ENCODE measurements around the gene P2RX5. TPM values are rescaled to one million over a fixed set of nuclear protein-coding genes. Genes with fewer than 3 reads are reported as not detected.
"Not testable (repeated sequence)": the region's sequence is repeated elsewhere in the genome, so short reads cannot be mapped to it uniquely, and the experiment has no call there.

The P2RX5 gene
- total RNA-seq, 1 experiment from 2014 or later = 0.23 TPM

GRCh38 chr17:3712811-3713463 lies 17.0 kb upstream of the P2RX5 start:
- DNase-seq (ENCODE audit: low spot score) = no peak

DNA sequence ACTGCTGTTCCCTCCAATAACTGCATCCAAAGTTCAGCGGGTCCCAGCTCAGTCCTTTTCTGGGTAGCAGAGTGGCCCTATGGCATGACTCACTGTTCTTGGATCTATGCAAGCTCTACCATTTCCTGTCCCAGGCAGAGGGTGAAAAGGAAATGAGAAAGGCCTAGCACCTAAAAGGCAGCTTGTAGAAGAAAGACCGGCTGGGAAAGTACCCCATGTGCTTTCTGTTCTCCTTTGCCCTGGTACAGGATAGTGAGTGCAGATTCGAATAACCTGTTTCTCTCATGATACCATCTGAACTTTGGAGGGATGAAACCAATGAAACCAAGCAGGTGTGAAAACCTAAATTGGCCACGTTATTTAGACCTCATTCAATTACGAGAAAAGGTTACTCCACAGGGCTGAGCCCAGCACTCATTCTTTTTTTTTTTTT lies 15.0 kb upstream of the P2RX5 start:
- DNase-seq (ENCODE audit: low spot score) = peak; percentile 38

DNA sequence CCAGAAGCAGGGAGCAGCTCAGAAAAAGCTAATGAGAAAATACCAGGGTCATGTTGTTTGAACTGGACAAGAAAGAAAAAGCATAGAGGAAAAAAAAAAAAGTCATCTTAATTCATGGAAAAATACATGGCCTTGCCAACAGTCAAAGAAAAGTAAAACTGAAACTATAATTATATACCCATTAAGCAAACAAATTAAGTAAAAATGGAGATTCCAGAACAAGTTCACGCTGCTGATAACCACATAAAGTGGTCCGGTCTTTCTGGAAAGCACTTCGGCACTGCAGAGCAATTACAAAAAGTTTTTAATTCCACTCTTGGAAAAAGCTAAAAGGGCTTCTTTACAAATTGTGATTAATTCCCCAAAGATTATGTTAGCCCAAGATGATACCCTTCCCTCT lies 12.4 kb upstream of the P2RX5 start:
- DNase-seq (ENCODE audit: low spot score) = no peak

DNA sequence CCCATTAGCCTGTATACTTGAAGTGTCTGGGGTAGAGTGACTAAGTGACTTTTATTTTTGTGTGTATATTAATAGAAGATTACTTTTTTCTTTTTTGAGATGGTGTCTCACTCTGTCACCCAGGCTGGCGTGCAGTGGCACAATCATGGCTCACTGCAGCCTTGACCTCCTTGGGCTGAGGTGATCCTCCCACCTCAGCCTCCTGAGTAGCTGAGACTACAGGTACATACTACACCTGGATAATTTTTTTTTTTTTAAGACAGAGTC lies 9.7 kb upstream of the P2RX5 start:
- not testable (repeated sequence) for DNase-seq (ENCODE audit: low spot score)

DNA sequence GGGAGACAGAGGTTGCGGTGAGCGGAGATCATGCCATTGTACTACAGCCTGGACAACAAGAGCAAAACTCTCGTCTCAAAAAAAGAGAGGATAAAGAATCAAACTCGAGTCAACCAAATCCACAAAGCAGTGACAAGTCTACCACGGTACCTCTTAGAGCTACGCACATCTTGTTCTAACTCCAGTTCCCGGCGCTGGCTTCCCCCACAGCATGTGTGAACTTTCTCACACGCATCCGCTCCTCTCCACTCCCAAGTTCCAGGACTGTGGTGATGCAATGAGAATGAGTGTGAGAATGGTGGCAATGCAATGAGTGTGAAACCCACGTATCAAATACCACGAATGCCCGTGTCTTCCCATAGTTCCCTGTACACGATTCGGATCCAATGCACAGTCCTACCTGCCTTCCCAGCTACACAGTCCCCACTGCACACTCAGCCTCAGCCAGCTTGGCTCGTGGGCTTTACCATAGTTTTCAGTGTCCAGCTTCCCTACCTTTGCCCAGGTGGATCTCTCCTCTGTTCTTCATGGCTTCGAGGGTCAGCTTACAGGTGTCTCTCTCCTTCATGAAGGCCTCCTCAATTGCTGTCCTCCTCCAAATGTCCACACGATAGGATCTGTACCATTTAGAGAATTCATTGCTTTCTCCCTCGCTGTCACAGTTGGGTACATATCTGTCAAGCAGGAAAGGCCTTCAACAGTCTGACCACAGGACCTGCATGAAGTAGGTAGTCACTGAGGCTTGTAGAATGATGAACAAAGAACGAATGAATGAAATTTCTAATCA lies 9.2 kb upstream of the P2RX5 start:
- DNase-seq (ENCODE audit: low spot score) = no peak

DNA sequence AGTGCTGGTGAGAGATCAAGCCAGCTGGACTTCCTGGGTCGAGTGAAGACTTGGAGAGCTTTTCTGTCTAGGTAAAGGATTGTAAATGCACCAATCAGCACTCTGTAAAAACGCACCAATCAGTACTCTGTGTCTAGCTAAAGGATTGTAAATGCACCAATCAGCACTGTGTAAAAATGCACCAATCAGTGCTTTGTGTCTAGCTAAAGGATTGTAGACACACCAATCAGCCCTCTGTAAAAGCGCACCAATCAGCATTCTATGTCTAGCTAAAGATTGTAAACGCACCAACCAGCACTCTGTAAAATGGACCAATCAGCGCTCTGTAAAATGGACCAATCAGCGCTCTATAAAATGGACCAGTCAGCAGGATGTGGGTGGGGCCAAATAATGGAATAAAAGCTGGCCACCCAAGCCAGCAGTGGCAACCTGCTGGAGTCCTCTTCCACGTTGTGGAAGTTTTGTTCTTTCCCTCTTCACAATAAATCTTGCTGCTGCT lies 6.1 kb upstream of the P2RX5 start:
- DNase-seq (ENCODE audit: low spot score) = not testable (repeated sequence)

DNA sequence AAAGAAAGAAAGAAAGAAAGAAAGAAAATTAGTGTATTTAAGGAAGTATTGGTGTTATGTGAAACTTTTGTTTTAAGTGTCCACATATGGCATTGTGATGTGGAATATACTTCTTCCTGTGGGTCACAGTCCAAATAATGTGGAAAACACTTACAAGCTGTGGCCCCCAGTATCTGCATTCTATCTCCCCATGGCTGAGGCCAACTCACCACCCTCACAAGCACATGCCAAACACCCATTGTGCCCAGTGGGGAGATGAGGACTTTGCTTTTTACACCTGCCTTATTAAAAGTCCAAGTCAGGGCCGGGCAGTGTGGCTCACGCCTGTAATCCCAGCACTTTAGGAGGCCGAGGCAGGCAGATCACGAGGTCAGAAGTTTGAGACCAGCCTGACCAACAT lies 4.0 kb upstream of the P2RX5 start:
- DNase-seq (ENCODE audit: low spot score) = no peak

- no peak for DNase-seq (ENCODE audit: low spot score)
Measured at GRCh38 chr17:3698139-3698538, 2.2 kb upstream of the P2RX5 start.

GRCh38 chr17:3697103-3697476 lies 1.1 kb upstream of the P2RX5 start:
- no peak for DNase-seq (ENCODE audit: low spot score)

DNA sequence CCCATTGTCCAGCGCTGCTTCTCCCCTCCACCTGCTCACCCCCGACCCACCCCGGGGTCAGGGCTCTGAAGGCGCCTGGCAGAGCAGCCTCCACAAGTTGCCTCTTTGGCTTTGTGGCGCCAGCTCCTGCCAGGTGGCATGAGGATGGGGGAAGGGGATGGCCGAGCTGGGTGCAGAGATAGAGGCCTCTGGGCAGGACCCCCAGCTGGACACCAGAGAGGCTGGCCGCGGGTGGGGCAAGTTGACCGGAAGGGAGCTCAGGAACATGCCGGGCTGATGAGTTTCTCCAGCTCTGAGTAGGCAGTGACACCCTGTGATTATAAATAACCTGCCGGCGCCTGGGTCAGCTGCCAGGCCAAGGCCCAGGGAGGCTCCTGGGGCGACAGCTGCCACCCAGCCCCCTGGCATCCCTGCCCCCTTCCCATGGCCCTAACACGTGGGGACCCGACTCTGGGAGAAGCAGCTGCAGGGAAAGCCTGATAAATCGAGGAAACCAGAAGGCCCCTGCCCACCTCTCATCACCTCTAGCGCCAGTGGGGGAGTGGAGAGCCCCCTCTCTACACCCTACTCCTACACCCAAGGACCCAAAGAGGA lies 729 bp downstream of the P2RX5 start:
- no peak for DNase-seq (ENCODE audit: low spot score)

DNA sequence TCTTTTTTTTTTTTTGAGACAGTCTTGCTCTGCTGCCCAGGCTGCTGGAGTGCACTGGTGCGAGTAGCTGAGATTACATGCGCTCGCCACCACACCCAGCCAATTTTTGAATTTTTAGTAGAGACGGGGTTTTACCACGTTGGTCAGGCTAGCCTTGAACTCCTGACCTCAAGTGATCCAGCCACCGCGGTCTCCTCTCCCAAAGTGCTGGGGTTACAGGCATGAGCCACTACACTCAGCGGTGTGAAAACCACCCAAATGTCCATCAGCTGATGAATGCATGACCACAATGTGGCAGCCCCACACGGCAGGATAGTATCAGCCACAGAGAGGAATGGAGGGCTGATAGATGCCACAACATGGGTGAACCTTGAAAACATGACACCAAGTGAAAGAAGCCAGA lies 2.1 kb downstream of the P2RX5 start:
- DNase-seq (ENCODE audit: low spot score) = no peak

- DNase-seq (ENCODE audit: low spot score) = no peak
Measured at GRCh38 chr17:3693141-3693540, 2.8 kb downstream of the P2RX5 start.

DNA sequence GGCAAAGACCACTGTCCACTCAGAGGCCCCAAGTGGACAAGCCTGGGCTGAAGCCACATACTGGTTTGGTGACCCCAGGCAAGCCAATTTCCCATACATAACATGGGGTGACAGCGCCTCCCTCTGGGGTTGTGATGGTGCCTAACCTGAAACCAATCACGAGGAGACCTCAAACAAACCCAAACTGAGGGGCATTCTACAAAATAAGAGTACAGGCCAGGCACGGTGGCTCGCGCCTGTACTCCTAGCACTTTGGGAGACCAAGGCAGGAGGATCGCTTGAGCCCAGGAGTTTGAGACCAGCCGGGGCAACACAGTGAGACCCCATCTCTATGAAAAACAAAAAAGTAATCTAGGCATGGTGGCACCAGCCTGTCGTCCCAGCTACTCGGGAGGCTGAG lies 3.6 kb downstream of the P2RX5 start:
- no peak for DNase-seq (ENCODE audit: low spot score)

DNA sequence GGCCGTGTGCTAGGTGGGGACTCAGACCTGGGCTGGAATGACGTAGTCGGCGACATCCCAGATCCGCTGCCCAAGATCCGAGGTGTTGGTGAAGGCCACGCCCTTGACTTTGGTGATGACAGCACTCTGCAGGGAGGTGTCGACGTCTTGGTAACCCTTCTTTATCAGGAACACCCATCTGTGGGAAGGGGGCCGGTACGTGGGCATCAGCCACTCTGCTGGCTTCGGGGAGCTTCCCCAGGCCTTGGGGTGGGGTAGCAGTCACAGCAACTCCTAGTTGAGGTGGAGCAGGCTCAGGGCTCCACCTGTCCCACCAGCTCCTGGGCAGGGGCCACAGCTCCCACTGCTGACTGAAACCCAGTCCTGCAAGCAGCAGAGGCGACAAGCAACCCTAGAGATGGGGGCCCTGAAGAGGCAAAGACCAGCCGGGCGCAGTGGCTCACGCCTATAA lies 4.3 kb downstream of the P2RX5 start:
- no peak for DNase-seq (ENCODE audit: low spot score)

- no peak for DNase-seq (ENCODE audit: low spot score)
Measured at GRCh38 chr17:3690094-3690715, 5.8 kb downstream of the P2RX5 start.

GRCh38 chr17:3689262-3690093 lies 6.5 kb downstream of the P2RX5 start:
- DNase-seq (ENCODE audit: low spot score) = no peak

DNA sequence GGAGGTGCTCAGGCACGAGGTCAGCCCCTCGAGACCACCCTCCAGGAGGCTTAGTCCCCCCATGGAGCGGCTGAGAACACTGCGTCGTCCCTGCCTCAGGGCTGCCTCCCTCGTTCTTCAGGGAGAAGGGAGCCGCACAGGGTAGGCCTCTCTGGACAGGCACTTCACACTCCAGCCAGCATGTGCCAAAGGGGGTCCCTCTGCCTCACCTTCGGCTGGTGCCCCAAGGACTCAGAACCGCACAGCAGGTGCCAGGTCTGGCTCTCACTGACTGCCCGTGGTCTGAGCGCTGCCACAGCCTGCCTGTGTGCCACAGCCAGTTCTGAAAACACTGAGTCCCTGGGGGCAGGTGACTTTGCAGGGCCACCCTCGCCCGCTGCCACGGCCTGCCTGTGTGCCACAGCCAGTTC lies 7.1 kb downstream of the P2RX5 start:
- DNase-seq (ENCODE audit: low spot score) = no peak

- DNase-seq (ENCODE audit: low spot score) = no peak
Measured at GRCh38 chr17:3688027-3688553, 7.9 kb downstream of the P2RX5 start.

DNA sequence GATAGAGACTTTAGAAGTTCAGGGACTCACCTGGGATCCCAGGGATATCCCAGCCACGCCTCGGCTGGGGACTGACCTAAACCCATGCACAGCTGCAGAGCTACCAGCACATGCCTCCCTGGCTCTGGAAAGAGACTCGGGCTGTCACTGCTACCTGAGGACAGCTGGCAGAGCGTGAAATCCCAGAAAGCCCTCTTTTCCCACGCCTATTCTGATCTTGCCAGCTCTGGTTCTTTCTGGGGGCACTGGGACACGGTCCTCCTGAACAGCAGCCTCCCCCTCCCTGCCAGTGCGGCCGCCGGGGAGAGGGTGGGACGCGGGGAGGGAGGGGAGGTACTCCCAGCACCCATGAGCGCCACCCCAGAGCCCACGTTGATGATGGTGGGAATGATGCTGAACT lies 10.8 kb downstream of the P2RX5 start:
- DNase-seq (ENCODE audit: low spot score) = no peak

GRCh38 chr17:3683054-3683511 lies 12.9 kb downstream of the P2RX5 start:
- peak; percentile 36 for DNase-seq (ENCODE audit: low spot score)

DNA sequence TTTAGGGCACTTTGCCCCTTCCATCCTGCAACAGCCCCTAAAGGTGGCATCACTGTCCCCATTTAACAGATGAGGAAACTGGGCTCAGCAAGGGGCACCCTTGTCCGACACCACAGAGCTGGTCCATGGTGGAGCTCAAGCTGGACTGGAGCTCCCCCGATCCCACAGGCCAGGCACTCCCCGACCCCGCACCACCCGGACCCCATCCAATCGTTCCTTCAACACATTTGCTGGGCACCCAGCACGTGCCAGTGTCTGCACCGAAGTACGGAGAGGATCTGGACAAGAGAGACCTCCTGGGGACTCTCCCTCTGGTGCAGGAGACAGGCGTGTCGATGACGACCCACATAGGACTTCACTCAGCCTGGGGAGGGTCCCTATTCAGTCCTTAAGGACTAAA lies 13.9 kb downstream of the P2RX5 start:
- no peak for DNase-seq (ENCODE audit: low spot score)
